WTC11 (cell line): ENCODE data around the gene MTPN. TPM values are rescaled to one million over a fixed set of nuclear protein-coding genes. Genes with fewer than 3 reads are reported as not detected.

Experiments
- ATAC-seq: fragments of 200-7000 bp; cut with Tn5 transposase; 2 replicates; pipeline ENCODE4 v1.10.0; 2021; ENCODE audit warnings: mild to moderate bottlenecking, moderate library complexity
- CTCF ChIA-PET: fragments of 300-600 bp; sonication (Branson Sonifier 250); formaldehyde crosslinking; loops from one replicate; lab custom pipeline; 2021; ENCODE audit warnings: antibody characterized with exemption; lab: Charles Lee
- POLR2A ChIA-PET: fragments of 350-600 bp; sonication (Branson Sonifier 250); formaldehyde crosslinking; loops from one replicate; lab custom pipeline; 2021; ENCODE audit warnings: antibody characterized with exemption; lab: Charles Lee
- DNase-seq: peaks from one replicate; pipeline ENCODE4 v3.0.0; 2021; ENCODE audit warnings: low spot score
- H3K27ac Mint-ChIP-seq: 2 replicates; pipeline ENCODE4 v1.8.0; 2021; ENCODE audit warnings: mixed read lengths
- H3K27me3 Mint-ChIP-seq: 2 replicates; pipeline ENCODE4 v1.8.0; 2021; ENCODE audit warnings: low read depth, mild to moderate bottlenecking, moderate library complexity, mixed read lengths
- H3K36me3 Mint-ChIP-seq: 2 replicates; pipeline ENCODE4 v1.8.0; 2021; ENCODE audit warnings: mixed read lengths
- H3K4me1 Mint-ChIP-seq: 2 replicates; pipeline ENCODE4 v1.8.0; 2022; ENCODE audit warnings: mixed read lengths
- H3K4me3 Mint-ChIP-seq: 2 replicates; pipeline ENCODE4 v1.8.0; 2021; ENCODE audit warnings: mild to moderate bottlenecking, moderate library complexity, mixed read lengths
- H3K9me3 Mint-ChIP-seq: 2 replicates; pipeline ENCODE4 v1.8.0; 2021; ENCODE audit warnings: mixed read lengths
- ATF1 ChIP-seq: sonication (generic); formaldehyde crosslinking; IDR thresholded peaks from 2 replicates; pipeline ENCODE4 v1.8.1; 2023; ENCODE audit warnings: mild to moderate bottlenecking, moderate library complexity, missing genetic modification reagents
- ELF4 ChIP-seq: sonication (generic); formaldehyde crosslinking; IDR thresholded peaks from 2 replicates; pipeline ENCODE4 v1.8.1; 2022; ENCODE audit warnings: low read depth, mild to moderate bottlenecking, moderate library complexity, missing genetic modification reagents
- EMX1 ChIP-seq: fragments of 250-450 bp; sonication (Bioruptor Pico); IDR thresholded peaks from 2 replicates; pipeline ENCODE4 v1.8.0; 2021; ENCODE audit warnings: mild to moderate bottlenecking
- FOXK1 ChIP-seq: sonication (generic); formaldehyde crosslinking; IDR thresholded peaks from 2 replicates; pipeline ENCODE4 v1.8.0; 2022; ENCODE audit warnings: mild to moderate bottlenecking, moderate library complexity, missing genetic modification reagents
- GABPB1 ChIP-seq: sonication (generic); formaldehyde crosslinking; IDR thresholded peaks from 2 replicates; pipeline ENCODE4 v1.8.1; 2023; ENCODE audit warnings: mild to moderate bottlenecking, missing genetic modification reagents
- GTF2I ChIP-seq: fragments of 250-450 bp; sonication (Bioruptor Pico); conservative IDR thresholded peaks from 2 replicates; pipeline ENCODE4 v1.4.0; 2021; ENCODE audit warnings: mild to moderate bottlenecking
- JUN ChIP-seq: sonication (generic); formaldehyde crosslinking; IDR thresholded peaks from 2 replicates; pipeline ENCODE4 v1.8.0; 2023; ENCODE audit warnings: mild to moderate bottlenecking, missing genetic modification reagents
- NFYB ChIP-seq: sonication (generic); formaldehyde crosslinking; conservative IDR thresholded peaks from 2 replicates; pipeline ENCODE4 v1.8.0; 2022; ENCODE audit warnings: low read depth, missing genetic modification reagents
- NR2C2 ChIP-seq: sonication (generic); formaldehyde crosslinking; IDR thresholded peaks from 2 replicates; pipeline ENCODE4 v1.8.0; 2022; ENCODE audit warnings: mild to moderate bottlenecking, missing genetic modification reagents
- OVOL2 ChIP-seq: fragments of 250-450 bp; sonication (Bioruptor Pico); IDR thresholded peaks from 2 replicates; pipeline ENCODE4 v1.9.0; 2021; ENCODE audit warnings: mild to moderate bottlenecking, borderline replicate concordance
- RORB ChIP-seq: fragments of 250-450 bp; sonication (Bioruptor Pico); IDR thresholded peaks from 2 replicates; pipeline ENCODE4 v1.9.0; 2021; ENCODE audit warnings: mild to moderate bottlenecking
- SMAD4 ChIP-seq: sonication (generic); formaldehyde crosslinking; IDR thresholded peaks from 2 replicates; pipeline ENCODE4 v1.8.0; 2022; ENCODE audit warnings: mild to moderate bottlenecking, missing genetic modification reagents
- TEAD1 ChIP-seq: sonication (generic); formaldehyde crosslinking; IDR thresholded peaks from 2 replicates; pipeline ENCODE4 v1.8.0; 2022; ENCODE audit warnings: mild to moderate bottlenecking, missing genetic modification reagents
- ZNF263 ChIP-seq: sonication (generic); formaldehyde crosslinking; IDR thresholded peaks from 2 replicates; pipeline ENCODE4 v1.8.1; 2022; ENCODE audit warnings: low read depth, mild to moderate bottlenecking, moderate library complexity, missing genetic modification reagents
- ZNF317 ChIP-seq: sonication (generic); formaldehyde crosslinking; IDR thresholded peaks from 2 replicates; pipeline ENCODE4 v1.8.1; 2023; ENCODE audit warnings: low read depth, mild to moderate bottlenecking, moderate library complexity, missing genetic modification reagents, borderline replicate concordance
- ZNF396 ChIP-seq: fragments of 250-450 bp; sonication (Bioruptor Pico); IDR thresholded peaks from 2 replicates; pipeline ENCODE4 v1.8.0; 2021; ENCODE audit warnings: mild to moderate bottlenecking, moderate library complexity, borderline replicate concordance
- ZNF423 ChIP-seq: fragments of 250-450 bp; sonication (Bioruptor Pico); IDR thresholded peaks from 2 replicates; pipeline ENCODE4 v2.1.2; 2022; ENCODE audit warnings: mild to moderate bottlenecking, moderate library complexity
- total RNA-seq: library from RNA; stranded (reverse); gene quantifications from 3 replicates; pipeline ENCODE4 v1.2.3, GENCODE V29; 2021
- TF ChIP-seq, protein P1 (sequence below): sonication (generic); formaldehyde crosslinking; conservative IDR thresholded peaks from 2 replicates; pipeline ENCODE4 v1.8.1; 2023; ENCODE audit warnings: mild to moderate bottlenecking, low read depth, missing genetic modification reagents, moderate library complexity
- TF ChIP-seq, protein P2 (sequence below): fragments of 250-450 bp; sonication (Bioruptor Pico); IDR thresholded peaks from 2 replicates; pipeline ENCODE4 v1.8.0; 2021; ENCODE audit warnings: mild to moderate bottlenecking
- TF ChIP-seq, protein P3 (sequence below): fragments of 250-450 bp; sonication (Bioruptor Pico); IDR thresholded peaks from 2 replicates; pipeline ENCODE4 v1.9.0; 2021; ENCODE audit warnings: mild to moderate bottlenecking
- TF ChIP-seq, protein P4 (sequence below): sonication (generic); formaldehyde crosslinking; IDR thresholded peaks from 2 replicates; pipeline ENCODE4 v1.8.1; 2023; ENCODE audit warnings: mild to moderate bottlenecking, missing genetic modification reagents
- TF ChIP-seq, protein P5 (sequence below): fragments of 200-600 bp; IDR thresholded peaks from 2 replicates; pipeline ENCODE4 v1.8.0; 2022; ENCODE audit warnings: antibody characterized with exemption
- TF ChIP-seq, protein P6 (sequence below): sonication (generic); formaldehyde crosslinking; IDR thresholded peaks from 2 replicates; pipeline ENCODE4 v1.8.0; 2022; ENCODE audit warnings: missing genetic modification reagents

Gene MTPN
- total RNA-seq, 1 experiment from 2014 or later = 92.5 TPM

DNA sequence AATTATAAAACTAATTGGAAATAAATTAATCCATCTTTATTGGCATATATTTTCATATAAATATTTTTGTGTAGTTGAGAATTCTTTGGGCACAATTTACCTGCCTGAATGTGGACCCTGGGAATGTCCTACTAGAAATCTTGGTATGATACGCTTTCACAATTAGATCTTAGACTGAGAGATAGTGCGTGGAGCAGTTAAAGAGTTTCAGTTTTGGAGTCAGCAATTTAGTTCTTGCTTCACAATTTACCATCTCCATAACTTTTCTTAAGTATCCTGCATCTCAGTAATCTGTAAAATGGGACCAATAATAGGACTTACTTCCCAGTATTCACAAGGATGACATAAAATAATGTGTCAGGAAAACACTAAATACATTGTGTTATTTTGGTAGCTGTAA is 2.0 kb downstream of the MTPN start:
- peaks cover 11% of the 10 kb centered on the region for H3K4me1 Mint-ChIP-seq
- peak overlapping the region; percentile 95; the same call in 1 of the 2 replicates for H3K4me3 Mint-ChIP-seq
- H3K36me3 Mint-ChIP-seq = no peaks in the 10 kb centered on the region
- H3K9me3 Mint-ChIP-seq = no peaks in the 10 kb centered on the region; the same call in 1 of the 2 replicates
- ATAC-seq = no peak
- CTCF ChIA-PET = no interaction called here
- POLR2A ChIA-PET = no interaction called here
- no peak overlapping the region for H3K27ac Mint-ChIP-seq
- DNase-seq = no peak
- peaks cover 7% of the 10 kb centered on the region for H3K27me3 Mint-ChIP-seq
- TF ChIP-seq RORB (CRISPR knock-in tag) (no peak), GTF2I (CRISPR knock-in tag) (no peak), ATF1 (CRISPR knock-in tag) (no peak), FOXK1 (no peak), NR2C2 (no peak), GABPB1 (CRISPR knock-in tag) (no peak), TEAD1 (CRISPR knock-in tag) (no peak), ZNF423 (CRISPR knock-in tag) (no peak), NFYB (CRISPR knock-in tag) (no peak), ELF4 (CRISPR knock-in tag) (no peak), ZNF317 (CRISPR knock-in tag) (no peak)
- TF ChIP-seq, protein P1, sequence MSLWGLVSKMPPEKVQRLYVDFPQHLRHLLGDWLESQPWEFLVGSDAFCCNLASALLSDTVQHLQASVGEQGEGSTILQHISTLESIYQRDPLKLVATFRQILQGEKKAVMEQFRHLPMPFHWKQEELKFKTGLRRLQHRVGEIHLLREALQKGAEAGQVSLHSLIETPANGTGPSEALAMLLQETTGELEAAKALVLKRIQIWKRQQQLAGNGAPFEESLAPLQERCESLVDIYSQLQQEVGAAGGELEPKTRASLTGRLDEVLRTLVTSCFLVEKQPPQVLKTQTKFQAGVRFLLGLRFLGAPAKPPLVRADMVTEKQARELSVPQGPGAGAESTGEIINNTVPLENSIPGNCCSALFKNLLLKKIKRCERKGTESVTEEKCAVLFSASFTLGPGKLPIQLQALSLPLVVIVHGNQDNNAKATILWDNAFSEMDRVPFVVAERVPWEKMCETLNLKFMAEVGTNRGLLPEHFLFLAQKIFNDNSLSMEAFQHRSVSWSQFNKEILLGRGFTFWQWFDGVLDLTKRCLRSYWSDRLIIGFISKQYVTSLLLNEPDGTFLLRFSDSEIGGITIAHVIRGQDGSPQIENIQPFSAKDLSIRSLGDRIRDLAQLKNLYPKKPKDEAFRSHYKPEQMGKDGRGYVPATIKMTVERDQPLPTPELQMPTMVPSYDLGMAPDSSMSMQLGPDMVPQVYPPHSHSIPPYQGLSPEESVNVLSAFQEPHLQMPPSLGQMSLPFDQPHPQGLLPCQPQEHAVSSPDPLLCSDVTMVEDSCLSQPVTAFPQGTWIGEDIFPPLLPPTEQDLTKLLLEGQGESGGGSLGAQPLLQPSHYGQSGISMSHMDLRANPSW = no peak
- TF ChIP-seq, protein P2, sequence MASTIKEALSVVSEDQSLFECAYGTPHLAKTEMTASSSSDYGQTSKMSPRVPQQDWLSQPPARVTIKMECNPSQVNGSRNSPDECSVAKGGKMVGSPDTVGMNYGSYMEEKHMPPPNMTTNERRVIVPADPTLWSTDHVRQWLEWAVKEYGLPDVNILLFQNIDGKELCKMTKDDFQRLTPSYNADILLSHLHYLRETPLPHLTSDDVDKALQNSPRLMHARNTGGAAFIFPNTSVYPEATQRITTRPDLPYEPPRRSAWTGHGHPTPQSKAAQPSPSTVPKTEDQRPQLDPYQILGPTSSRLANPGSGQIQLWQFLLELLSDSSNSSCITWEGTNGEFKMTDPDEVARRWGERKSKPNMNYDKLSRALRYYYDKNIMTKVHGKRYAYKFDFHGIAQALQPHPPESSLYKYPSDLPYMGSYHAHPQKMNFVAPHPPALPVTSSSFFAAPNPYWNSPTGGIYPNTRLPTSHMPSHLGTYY (CRISPR knock-in tag) = no peak

DNA sequence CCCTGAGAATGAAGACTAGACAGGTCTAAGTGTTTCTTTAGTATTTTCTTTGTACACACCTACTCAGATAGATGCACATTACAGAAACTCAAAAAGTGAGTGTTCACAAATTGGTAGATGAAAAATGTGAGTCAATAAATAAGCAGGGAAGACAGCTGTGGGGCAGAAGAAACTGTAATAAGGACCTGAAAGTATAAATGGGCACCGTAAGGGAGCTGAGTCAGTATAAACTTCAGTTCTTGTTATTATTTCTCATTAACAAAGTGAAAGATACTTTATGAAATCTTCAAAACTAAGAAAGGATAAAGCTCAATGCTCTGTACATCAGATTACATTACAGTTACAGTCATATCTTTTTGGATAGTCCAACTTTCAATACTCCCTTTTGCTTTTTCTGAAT is 2.5 kb downstream of the MTPN start:
- DNase-seq = no peak
- Mint-ChIP-seq H3K36me3 (no peaks in the 10 kb centered on the region), H3K27ac (no peak overlapping the region), H3K27me3 (peaks cover 7% of the 10 kb centered on the region), H3K4me3 (no peak overlapping the region), H3K4me1 (peaks cover 11% of the 10 kb centered on the region), H3K9me3 (no peaks in the 10 kb centered on the region; the same call in 1 of the 2 replicates)
- ATAC-seq = no peak
- ChIA-PET CTCF (no interaction called here), POLR2A (no interaction called here)
- no peak for TF ChIP-seq ZNF263 (CRISPR knock-in tag)
- TF ChIP-seq NR2C2 = no peak
- TF ChIP-seq SMAD4 (CRISPR knock-in tag) = no peak
- no peak for TF ChIP-seq EMX1 (CRISPR knock-in tag)
- TF ChIP-seq, protein P3, sequence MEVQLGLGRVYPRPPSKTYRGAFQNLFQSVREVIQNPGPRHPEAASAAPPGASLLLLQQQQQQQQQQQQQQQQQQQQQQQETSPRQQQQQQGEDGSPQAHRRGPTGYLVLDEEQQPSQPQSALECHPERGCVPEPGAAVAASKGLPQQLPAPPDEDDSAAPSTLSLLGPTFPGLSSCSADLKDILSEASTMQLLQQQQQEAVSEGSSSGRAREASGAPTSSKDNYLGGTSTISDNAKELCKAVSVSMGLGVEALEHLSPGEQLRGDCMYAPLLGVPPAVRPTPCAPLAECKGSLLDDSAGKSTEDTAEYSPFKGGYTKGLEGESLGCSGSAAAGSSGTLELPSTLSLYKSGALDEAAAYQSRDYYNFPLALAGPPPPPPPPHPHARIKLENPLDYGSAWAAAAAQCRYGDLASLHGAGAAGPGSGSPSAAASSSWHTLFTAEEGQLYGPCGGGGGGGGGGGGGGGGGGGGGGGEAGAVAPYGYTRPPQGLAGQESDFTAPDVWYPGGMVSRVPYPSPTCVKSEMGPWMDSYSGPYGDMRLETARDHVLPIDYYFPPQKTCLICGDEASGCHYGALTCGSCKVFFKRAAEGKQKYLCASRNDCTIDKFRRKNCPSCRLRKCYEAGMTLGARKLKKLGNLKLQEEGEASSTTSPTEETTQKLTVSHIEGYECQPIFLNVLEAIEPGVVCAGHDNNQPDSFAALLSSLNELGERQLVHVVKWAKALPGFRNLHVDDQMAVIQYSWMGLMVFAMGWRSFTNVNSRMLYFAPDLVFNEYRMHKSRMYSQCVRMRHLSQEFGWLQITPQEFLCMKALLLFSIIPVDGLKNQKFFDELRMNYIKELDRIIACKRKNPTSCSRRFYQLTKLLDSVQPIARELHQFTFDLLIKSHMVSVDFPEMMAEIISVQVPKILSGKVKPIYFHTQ = no peak
- TF ChIP-seq, protein P4, sequence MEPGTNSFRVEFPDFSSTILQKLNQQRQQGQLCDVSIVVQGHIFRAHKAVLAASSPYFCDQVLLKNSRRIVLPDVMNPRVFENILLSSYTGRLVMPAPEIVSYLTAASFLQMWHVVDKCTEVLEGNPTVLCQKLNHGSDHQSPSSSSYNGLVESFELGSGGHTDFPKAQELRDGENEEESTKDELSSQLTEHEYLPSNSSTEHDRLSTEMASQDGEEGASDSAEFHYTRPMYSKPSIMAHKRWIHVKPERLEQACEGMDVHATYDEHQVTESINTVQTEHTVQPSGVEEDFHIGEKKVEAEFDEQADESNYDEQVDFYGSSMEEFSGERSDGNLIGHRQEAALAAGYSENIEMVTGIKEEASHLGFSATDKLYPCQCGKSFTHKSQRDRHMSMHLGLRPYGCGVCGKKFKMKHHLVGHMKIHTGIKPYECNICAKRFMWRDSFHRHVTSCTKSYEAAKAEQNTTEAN = no peak
- TF ChIP-seq ZNF396 (CRISPR knock-in tag) = no peak
- no peak for TF ChIP-seq FOXK1
- no peak for TF ChIP-seq NFYB (CRISPR knock-in tag)
- TF ChIP-seq OVOL2 = no peak
- TF ChIP-seq, protein P5, sequence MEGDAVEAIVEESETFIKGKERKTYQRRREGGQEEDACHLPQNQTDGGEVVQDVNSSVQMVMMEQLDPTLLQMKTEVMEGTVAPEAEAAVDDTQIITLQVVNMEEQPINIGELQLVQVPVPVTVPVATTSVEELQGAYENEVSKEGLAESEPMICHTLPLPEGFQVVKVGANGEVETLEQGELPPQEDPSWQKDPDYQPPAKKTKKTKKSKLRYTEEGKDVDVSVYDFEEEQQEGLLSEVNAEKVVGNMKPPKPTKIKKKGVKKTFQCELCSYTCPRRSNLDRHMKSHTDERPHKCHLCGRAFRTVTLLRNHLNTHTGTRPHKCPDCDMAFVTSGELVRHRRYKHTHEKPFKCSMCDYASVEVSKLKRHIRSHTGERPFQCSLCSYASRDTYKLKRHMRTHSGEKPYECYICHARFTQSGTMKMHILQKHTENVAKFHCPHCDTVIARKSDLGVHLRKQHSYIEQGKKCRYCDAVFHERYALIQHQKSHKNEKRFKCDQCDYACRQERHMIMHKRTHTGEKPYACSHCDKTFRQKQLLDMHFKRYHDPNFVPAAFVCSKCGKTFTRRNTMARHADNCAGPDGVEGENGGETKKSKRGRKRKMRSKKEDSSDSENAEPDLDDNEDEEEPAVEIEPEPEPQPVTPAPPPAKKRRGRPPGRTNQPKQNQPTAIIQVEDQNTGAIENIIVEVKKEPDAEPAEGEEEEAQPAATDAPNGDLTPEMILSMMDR = no peak
- TF ChIP-seq, protein P6, sequence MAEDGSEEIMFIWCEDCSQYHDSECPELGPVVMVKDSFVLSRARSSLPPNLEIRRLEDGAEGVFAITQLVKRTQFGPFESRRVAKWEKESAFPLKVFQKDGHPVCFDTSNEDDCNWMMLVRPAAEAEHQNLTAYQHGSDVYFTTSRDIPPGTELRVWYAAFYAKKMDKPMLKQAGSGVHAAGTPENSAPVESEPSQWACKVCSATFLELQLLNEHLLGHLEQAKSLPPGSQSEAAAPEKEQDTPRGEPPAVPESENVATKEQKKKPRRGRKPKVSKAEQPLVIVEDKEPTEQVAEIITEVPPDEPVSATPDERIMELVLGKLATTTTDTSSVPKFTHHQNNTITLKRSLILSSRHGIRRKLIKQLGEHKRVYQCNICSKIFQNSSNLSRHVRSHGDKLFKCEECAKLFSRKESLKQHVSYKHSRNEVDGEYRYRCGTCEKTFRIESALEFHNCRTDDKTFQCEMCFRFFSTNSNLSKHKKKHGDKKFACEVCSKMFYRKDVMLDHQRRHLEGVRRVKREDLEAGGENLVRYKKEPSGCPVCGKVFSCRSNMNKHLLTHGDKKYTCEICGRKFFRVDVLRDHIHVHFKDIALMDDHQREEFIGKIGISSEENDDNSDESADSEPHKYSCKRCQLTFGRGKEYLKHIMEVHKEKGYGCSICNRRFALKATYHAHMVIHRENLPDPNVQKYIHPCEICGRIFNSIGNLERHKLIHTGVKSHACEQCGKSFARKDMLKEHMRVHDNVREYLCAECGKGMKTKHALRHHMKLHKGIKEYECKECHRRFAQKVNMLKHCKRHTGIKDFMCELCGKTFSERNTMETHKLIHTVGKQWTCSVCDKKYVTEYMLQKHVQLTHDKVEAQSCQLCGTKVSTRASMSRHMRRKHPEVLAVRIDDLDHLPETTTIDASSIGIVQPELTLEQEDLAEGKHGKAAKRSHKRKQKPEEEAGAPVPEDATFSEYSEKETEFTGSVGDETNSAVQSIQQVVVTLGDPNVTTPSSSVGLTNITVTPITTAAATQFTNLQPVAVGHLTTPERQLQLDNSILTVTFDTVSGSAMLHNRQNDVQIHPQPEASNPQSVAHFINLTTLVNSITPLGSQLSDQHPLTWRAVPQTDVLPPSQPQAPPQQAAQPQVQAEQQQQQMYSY (CRISPR knock-in tag) = no peak
- TF ChIP-seq JUN (CRISPR knock-in tag) = no peak
